Measurements from ENCODE around the gene SP140L. TPM values are rescaled to one million over a fixed set of nuclear protein-coding genes. Genes with fewer than 3 reads are reported as not detected.

Gene SP140L
- total RNA-seq, 1 donor from 2014 or later = 27.2 TPM

DNA sequence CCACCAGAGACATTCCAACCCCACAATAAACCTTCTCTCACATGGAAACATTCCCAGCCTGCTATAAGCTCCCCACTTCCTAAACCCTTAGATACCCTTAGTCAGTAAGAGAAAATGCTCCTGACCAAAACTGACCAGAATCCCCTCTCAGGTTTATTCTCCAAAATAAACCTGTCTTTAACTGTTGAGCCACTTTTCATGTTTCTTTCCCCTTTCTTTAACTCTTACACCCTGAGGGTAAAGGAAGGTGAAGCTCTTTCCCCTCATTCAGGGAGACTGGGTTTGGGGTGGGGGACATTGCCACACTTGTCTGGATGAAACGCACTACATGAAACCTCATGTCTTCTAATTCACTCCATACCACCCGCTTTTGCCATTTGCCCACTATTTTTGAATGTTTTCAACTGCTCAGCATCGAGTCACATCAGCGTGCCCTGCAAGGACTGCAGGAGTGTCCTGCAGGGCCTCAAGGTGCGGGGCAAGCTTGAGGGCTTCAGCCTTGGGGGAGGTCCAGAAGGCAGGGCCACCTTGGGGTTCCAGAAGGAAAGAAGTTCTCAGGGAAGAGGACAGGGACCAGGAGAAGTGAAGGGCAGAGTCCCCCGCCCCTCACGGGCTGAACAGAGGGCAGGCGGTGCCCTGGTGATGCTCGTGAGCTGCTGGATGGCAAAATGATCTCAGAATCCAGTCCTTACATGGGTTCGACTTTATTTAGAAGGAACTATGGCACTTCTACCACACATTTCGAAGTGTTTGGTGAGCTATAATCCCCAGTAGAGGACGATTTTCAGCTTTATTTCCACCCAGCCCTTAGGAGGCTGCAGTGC is 4.2 kb upstream of the SP140L start:
- Histone ChIP-seq H3K4me3 (no peak overlapping the region), H3K9me3 (no peaks in the 10 kb centered on the region), H3K27ac (no peak overlapping the region), H3K4me1 (peaks cover 16% of the 10 kb centered on the region), H3K27me3 (no peaks in the 10 kb centered on the region), H3K36me3 (no peaks in the 10 kb centered on the region)
- TF ChIP-seq, protein P1, sequence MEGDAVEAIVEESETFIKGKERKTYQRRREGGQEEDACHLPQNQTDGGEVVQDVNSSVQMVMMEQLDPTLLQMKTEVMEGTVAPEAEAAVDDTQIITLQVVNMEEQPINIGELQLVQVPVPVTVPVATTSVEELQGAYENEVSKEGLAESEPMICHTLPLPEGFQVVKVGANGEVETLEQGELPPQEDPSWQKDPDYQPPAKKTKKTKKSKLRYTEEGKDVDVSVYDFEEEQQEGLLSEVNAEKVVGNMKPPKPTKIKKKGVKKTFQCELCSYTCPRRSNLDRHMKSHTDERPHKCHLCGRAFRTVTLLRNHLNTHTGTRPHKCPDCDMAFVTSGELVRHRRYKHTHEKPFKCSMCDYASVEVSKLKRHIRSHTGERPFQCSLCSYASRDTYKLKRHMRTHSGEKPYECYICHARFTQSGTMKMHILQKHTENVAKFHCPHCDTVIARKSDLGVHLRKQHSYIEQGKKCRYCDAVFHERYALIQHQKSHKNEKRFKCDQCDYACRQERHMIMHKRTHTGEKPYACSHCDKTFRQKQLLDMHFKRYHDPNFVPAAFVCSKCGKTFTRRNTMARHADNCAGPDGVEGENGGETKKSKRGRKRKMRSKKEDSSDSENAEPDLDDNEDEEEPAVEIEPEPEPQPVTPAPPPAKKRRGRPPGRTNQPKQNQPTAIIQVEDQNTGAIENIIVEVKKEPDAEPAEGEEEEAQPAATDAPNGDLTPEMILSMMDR (IDR thresholded peaks at IDR 0.05) = no peak
- ATAC-seq (no peak), DNase-seq (no peak)
- intact Hi-C loops (cut with DNase I) = no loop called here

DNA sequence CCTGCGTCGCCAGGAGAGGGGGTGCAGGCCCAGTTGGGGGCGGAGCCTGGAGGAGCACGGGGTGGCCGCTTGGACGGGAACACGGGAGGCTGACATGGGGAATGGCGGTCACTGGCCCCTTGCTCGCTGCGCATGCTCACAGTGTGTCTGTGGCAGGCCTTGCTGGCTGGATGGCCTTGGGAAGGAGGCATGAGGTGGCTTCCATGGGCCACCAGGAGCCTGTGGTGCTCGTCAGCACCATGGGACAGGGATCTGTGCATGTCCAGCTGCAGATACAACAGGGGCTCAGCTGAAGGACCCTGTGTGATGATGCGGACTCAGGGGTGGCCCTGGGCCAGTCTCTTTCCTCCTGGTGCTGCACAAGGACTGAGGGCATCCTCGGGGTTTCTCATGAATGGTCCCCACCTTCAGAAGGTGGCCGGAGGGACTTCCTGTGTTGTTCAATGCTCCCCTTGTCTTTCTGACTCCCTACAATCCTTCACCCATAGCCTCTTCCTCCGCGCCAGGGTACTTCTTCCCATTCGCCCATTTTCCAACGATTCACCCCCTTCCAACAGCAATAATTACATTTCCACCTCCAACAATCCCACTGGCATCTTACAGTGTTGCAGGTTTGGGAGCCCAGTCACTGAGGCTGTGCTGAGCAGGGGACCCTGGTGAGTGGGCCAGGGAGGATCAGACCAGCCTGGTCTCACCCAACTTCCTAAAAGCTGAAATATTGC is 3.4 kb upstream of the SP140L start:
- TF ChIP-seq, protein P1 (IDR thresholded peaks at IDR 0.05) = no peak
- no peaks in the 10 kb centered on the region for H3K9me3 ChIP-seq
- no peaks in the 10 kb centered on the region for H3K27me3 ChIP-seq
- no peaks in the 10 kb centered on the region for H3K36me3 ChIP-seq
- peaks cover 19% of the 10 kb centered on the region for H3K4me1 ChIP-seq
- H3K4me3 ChIP-seq = no peak overlapping the region
- ATAC-seq = no peak
- intact Hi-C loops (cut with DNase I) = no loop called here
- no peak overlapping the region for H3K27ac ChIP-seq
- no peak for DNase-seq

DNA sequence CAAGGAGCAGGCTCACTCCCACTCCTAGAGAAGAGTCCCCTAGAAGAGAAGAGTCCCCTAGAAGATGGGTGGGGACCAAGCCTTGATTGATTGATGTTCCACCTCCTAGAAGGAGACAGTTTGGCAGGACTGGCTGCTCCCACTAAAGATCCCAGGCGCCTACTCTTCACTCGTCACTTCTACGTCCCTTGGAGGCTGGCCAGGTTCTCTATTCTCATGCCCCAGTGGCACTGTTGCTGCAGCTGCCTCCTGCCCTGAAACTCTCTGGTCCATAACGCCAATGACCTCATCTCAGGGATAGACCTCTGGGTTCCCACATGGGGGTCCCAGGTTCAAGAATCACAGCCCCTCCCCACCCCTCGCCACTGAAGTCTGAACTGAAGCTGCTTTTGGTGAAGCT is 2.5 kb upstream of the SP140L start:
- TF ChIP-seq, protein P1 (IDR thresholded peaks at IDR 0.05) = no peak
- DNase-seq = no peak
- H3K36me3 ChIP-seq = no peaks in the 10 kb centered on the region
- no peak overlapping the region for H3K4me3 ChIP-seq
- H3K27me3 ChIP-seq = no peaks in the 10 kb centered on the region
- intact Hi-C loops (cut with DNase I) = no loop called here
- no peak overlapping the region for H3K27ac ChIP-seq
- H3K4me1 ChIP-seq = peaks cover 17% of the 10 kb centered on the region
- ATAC-seq = no peak
- no peaks in the 10 kb centered on the region for H3K9me3 ChIP-seq

DNA sequence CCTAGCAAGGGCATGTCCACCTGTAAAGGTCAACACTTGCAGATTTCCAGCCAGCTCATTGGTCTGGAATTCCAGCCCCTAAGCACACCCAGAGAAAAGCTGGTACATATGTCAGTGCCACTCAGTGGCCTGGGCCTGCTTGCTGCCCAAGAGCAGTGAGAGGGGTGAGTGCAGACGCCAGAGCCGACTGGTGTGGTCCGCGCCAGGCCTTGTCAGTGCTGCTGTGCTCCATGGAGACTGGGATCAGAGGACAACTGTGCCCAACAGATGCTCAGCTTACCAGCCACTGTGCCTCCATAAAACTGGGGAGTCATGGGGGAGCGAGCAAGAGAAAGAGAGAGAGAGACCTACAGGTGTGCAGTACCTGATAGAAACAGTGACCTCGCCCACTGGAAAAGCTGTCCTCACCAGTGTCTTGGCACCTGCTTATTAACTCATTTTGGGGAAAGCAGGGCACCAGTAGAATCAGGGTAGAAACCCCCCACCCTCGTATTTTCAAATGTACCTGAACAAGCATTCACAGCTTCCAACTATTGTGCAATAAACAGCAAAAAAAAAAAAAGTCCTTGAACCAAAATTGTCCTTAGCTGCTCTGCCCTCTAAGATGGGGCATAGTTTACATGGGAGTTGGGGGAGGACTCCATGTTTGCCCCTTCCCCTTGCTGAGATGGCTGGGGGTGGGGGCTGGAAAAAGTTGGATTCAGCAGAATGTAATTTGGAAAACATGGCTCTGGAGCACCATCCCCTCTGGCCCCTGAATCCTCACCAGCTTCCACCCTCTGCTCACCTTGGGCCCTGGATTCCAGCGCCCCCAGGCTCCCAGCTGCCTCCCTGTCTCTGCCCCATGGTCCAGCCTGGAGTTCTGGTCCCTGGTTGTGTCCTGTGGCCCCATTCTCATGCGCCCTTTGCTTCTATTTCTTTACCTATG is 1.4 kb upstream of the SP140L start:
- Histone ChIP-seq H3K4me3 (no peak overlapping the region), H3K9me3 (no peaks in the 10 kb centered on the region), H3K27ac (no peak overlapping the region), H3K27me3 (no peaks in the 10 kb centered on the region), H3K36me3 (no peaks in the 10 kb centered on the region), H3K4me1 (peaks cover 21% of the 10 kb centered on the region)
- ATAC-seq (no peak), DNase-seq (no peak)
- intact Hi-C loops (cut with DNase I) = no loop called here
- TF ChIP-seq, protein P1 (IDR thresholded peaks at IDR 0.05) = no peak

DNA sequence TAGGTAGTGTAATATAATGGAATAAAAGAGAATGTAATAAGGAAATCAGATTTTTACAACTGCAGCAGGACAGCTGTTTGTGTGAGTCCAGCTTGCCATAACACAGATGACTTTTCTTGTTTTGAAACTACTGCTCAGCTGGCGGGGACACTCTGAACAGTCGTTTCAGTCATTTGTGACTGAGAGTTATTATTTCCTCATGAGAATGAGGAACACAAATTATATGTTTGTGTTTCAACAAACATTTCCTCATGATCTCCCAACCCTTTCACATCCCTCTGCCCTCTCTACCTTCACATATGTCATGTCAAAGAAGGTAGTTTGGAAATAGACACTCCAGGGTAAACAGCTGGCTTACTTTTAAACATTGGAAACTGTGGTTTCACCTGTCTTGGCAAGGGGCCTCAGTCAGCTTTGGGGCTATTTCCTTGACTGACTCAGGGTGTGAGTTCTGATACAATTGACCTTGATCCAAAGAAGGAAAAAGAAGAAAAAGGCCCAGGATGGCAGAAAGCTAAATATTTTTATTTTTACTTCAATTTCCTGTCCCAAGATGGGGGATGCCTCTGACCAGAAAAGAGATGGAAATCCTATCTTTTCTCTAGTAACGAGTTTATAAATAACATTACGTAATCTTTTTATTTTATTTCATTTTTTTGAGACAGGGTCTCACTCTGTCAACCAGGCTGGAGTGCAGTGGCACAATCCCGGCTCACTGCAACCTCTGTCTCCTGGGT is 593 bp downstream of the SP140L start:
- DNase-seq = no peak
- TF ChIP-seq, protein P1 (IDR thresholded peaks at IDR 0.05) = no peak
- H3K27ac ChIP-seq = peak overlapping the region; percentile 88
- peak overlapping the region; percentile 51 for H3K4me3 ChIP-seq
- H3K27me3 ChIP-seq = no peaks in the 10 kb centered on the region
- peak; percentile 42 for ATAC-seq
- peaks cover 21% of the 10 kb centered on the region for H3K4me1 ChIP-seq
- H3K9me3 ChIP-seq = no peaks in the 10 kb centered on the region
- intact Hi-C loops (cut with DNase I) = no loop called here
- H3K36me3 ChIP-seq = peaks cover 4% of the 10 kb centered on the region
